HCT116 (cell line): ENCODE results near the gene NRN1. TPM values are rescaled to one million over a fixed set of nuclear protein-coding genes. Genes with fewer than 3 reads are reported as not detected.

Source experiments
- ATAC-seq: fragments of 200-7000 bp; cut with Tn5 transposase; 2 replicates; pipeline ENCODE4 v1.9.1; 2020; ENCODE audit warnings: mild to moderate bottlenecking, moderate library complexity
- BruUV-seq: library from RNA; stranded (reverse); fragments of 400-500 nt; replicated peaks from 2 replicates; lab custom pipeline; 2021; lab: Mats Ljungman, UMichigan
- CTCF ChIA-PET: fragments of 300-600 bp; sonication (Branson Sonifier 250); formaldehyde crosslinking; loops from one replicate; lab custom pipeline; 2021; ENCODE audit warnings: antibody characterized with exemption; lab: Charles Lee
- POLR2A ChIA-PET: fragments of 300-600, 350-600 bp; sonication (Branson Sonifier 250); formaldehyde crosslinking; loops from one replicate; lab custom pipeline; 2021; ENCODE audit warnings: antibody characterized with exemption; lab: Charles Lee
- RAD21 ChIA-PET, 2 experiments: fragments of 300-600 bp; sonication (Branson Sonifier 250); formaldehyde crosslinking; loops; one replicate each; lab custom pipeline; 2023; ENCODE audit warnings: low total read pairs in 2 of 2; ENCODE audit not compliant: uncharacterized antibody in 2 of 2, unreplicated experiment in 2 of 2, low non-redundant PET in 1 of 2; lab: Charles Lee
- DNase-seq: peaks from one replicate; pipeline ENCODE4 v3.0.0-alpha.2; 2010; ENCODE audit warnings: low read depth, low spot score
- H2AFZ ChIP-seq: fragments of 200-600 bp; shearing (Covaris generic), sonication (generic); 2 replicates; pipeline ENCODE4 v1.6.1; 2017; ENCODE audit warnings: low read depth, mixed run types, mixed read lengths, antibody characterized with exemption, low read length; ENCODE audit not compliant: poor library complexity, severe bottlenecking
- H3K27ac ChIP-seq: 2 replicates; pipeline ENCODE4 v1.5.1; 2012; ENCODE audit warnings: low read depth, low read length
- H3K27me3 ChIP-seq: fragments of 200-600 bp; sonication (generic); 2 replicates; pipeline ENCODE4 v1.6.1; 2016; ENCODE audit warnings: mixed run types, low read length, mixed read lengths; ENCODE audit not compliant: insufficient read depth
- H3K36me3 ChIP-seq, 2 experiments: fragments of 200-500 bp in 1 of 2; fragments of 200-600 bp in 1 of 2; sonication (Bioruptor generic) in 1 of 2; sonication (generic) in 1 of 2; 2 replicates each; pipeline versions ENCODE4 v1.5.1 to v1.6.1; 2014 to 2016; ENCODE audit warnings: low read length in 2 of 2, inconsistent platforms in 1 of 2, mixed read lengths in 1 of 2, mixed run types in 1 of 2; ENCODE audit not compliant: insufficient read depth in 2 of 2, control insufficient read depth in 1 of 2
- H3K4me1 ChIP-seq, 2 experiments: fragments of 200-600 bp in 1 of 2; sonication (generic) in 1 of 2; 2 replicates each; pipeline versions ENCODE4 v1.5.1 to v1.6.1; 2012 to 2017; ENCODE audit warnings: low read length in 2 of 2, inconsistent platforms in 1 of 2, mild to moderate bottlenecking in 1 of 2, mixed read lengths in 1 of 2, mixed run types in 1 of 2, moderate library complexity in 1 of 2; ENCODE audit not compliant: insufficient read depth in 2 of 2, control insufficient read depth in 1 of 2
- H3K4me2 ChIP-seq: fragments of 200-600 bp; sonication (generic); 2 replicates; pipeline ENCODE4 v1.6.1; 2017; ENCODE audit warnings: mixed run types, low read length, mixed read lengths
- H3K4me3 ChIP-seq, 2 experiments: fragments of 200-600 bp in 1 of 2; sonication (generic) in 1 of 2; replicated peaks in 1 of 2; 2 replicates each; pipeline ENCODE4 v1.5.1; 2011 to 2016; ENCODE audit warnings: low read length in 2 of 2, control low read depth in 1 of 2, low read depth in 1 of 2, mild to moderate bottlenecking in 1 of 2, mixed read lengths in 1 of 2, mixed run types in 1 of 2
- H3K79me2 ChIP-seq: fragments of 200-600 bp; sonication (generic); 2 replicates; pipeline ENCODE4 v1.6.1; 2017; ENCODE audit warnings: mild to moderate bottlenecking, mixed run types, low read length, moderate library complexity, mixed read lengths; ENCODE audit not compliant: insufficient read depth
- H3K9ac ChIP-seq: fragments of 200-600 bp; sonication (generic); 2 replicates; pipeline ENCODE4 v1.6.1; 2016; ENCODE audit warnings: low read length, mixed read lengths
- H3K9me2 ChIP-seq: fragments of 200-600 bp; sonication (generic), shearing (Covaris generic); 2 replicates; pipeline ENCODE4 v1.6.1; 2017; ENCODE audit warnings: mixed run types, mild to moderate bottlenecking, moderate library complexity; ENCODE audit not compliant: insufficient read depth
- H3K9me3 ChIP-seq, 2 experiments: fragments of 200-500 bp in 1 of 2; fragments of 200-600 bp in 1 of 2; sonication (Bioruptor generic) in 1 of 2; sonication (generic) in 1 of 2; 2 replicates each; pipeline ENCODE4 v1.6.1; 2014 to 2017; ENCODE audit warnings: low read length in 2 of 2, mixed read lengths in 2 of 2, inconsistent platforms in 1 of 2, low read depth in 1 of 2, mild to moderate bottlenecking in 1 of 2, mixed run types in 1 of 2, moderate library complexity in 1 of 2; ENCODE audit not compliant: control insufficient read depth in 1 of 2, insufficient read depth in 1 of 2
- H4K20me1 ChIP-seq: fragments of 200-600 bp; sonication (generic), shearing (Covaris generic); 2 replicates; pipeline ENCODE4 v1.6.1; 2017; ENCODE audit warnings: mixed run types, mild to moderate bottlenecking, moderate library complexity; ENCODE audit not compliant: insufficient read depth
- ATF3 ChIP-seq: IDR thresholded peaks from 2 replicates; pipeline ENCODE4 v1.6.1; 2012
- CBX3 ChIP-seq: IDR thresholded peaks from 2 replicates; pipeline ENCODE4 v1.6.1; 2012; ENCODE audit warnings: low read depth
- CEBPB ChIP-seq: IDR thresholded peaks from 2 replicates; pipeline ENCODE4 v1.6.1; 2012; ENCODE audit warnings: low read depth
- ELF1 ChIP-seq: IDR thresholded peaks from 2 replicates; pipeline ENCODE4 v1.6.1; 2012; ENCODE audit warnings: low read depth, borderline replicate concordance
- EZH2 ChIP-seq: fragments of 200-600 bp; sonication (generic); IDR thresholded peaks from 2 replicates; pipeline ENCODE4 v1.6.1; 2017; ENCODE audit warnings: antibody characterized with exemption, mixed run types
- FOSL1 ChIP-seq: IDR thresholded peaks from 2 replicates; pipeline ENCODE4 v1.6.1; 2012; ENCODE audit warnings: low read depth
- JUND ChIP-seq: IDR thresholded peaks from 2 replicates; pipeline ENCODE4 v1.6.1; 2012
- MAX ChIP-seq: IDR thresholded peaks from 2 replicates; pipeline ENCODE4 v1.6.1; 2012
- POLR2A ChIP-seq: IDR thresholded peaks from 2 replicates; pipeline ENCODE4 v1.7.0; 2011; ENCODE audit warnings: borderline replicate concordance; ENCODE audit not compliant: insufficient read depth, insufficient read length; ENCODE audit errors: extremely low read depth
- RAD21 ChIP-seq: IDR thresholded peaks from 2 replicates; pipeline ENCODE4 v1.6.1; 2012; ENCODE audit warnings: low read depth, mild to moderate bottlenecking
- REST ChIP-seq: IDR thresholded peaks from 2 replicates; pipeline ENCODE4 v1.6.1; 2012; ENCODE audit warnings: low read depth
- SP1 ChIP-seq: IDR thresholded peaks from 2 replicates; pipeline ENCODE4 v1.6.1; 2012; ENCODE audit warnings: low read depth
- SRF ChIP-seq: IDR thresholded peaks from 2 replicates; pipeline ENCODE4 v1.6.1; 2012; ENCODE audit warnings: low read depth
- TCF7L2 ChIP-seq: IDR thresholded peaks from 2 replicates; pipeline ENCODE4 v1.7.0; 2011; ENCODE audit warnings: borderline replicate concordance, inconsistent platforms; ENCODE audit not compliant: insufficient read depth, insufficient read length; ENCODE audit errors: extremely low read depth
- YY1 ChIP-seq: IDR thresholded peaks from 2 replicates; pipeline ENCODE4 v1.6.1; 2011; ENCODE audit warnings: low read length, low read depth, moderate library complexity, mild to moderate bottlenecking; ENCODE audit not compliant: insufficient replicate concordance; ENCODE audit errors: extremely low read depth
- ZBTB33 ChIP-seq: IDR thresholded peaks from 2 replicates; pipeline ENCODE4 v1.6.1; 2011; ENCODE audit warnings: mild to moderate bottlenecking, low read length, moderate library complexity; ENCODE audit not compliant: insufficient replicate concordance; ENCODE audit errors: extremely low read depth
- ZFX ChIP-seq: fragments of 450-650 bp; IDR thresholded peaks from 2 replicates; pipeline ENCODE4 v1.6.1; 2017
- ZNF274 ChIP-seq: fragments of 200-500 bp; sonication (Bioruptor generic); IDR thresholded peaks from 2 replicates; pipeline ENCODE4 v1.6.1; 2014; ENCODE audit warnings: mild to moderate bottlenecking, low read depth, low read length, inconsistent platforms
- intact Hi-C: fragments of 100-400 bp; cut with micrococcal nuclease; formaldehyde crosslinking; loops from 2 replicates; pipeline ENCODE4 v1.10.0; 2022
- total RNA-seq: library from RNA; stranded (reverse); gene quantifications from one replicate; pipeline ENCODE4 v1.2.1, GENCODE V29; 2021; ENCODE audit not compliant: unreplicated experiment
- TF ChIP-seq, protein P1 (sequence below), 3 experiments: fragments of 200-600 bp in 1 of 3; sonication (generic) in 1 of 3; IDR thresholded peaks in 2 of 3; conservative IDR thresholded peaks in 1 of 3; 2 replicates each; pipeline ENCODE4 v1.5.1; 2012 to 2017; ENCODE audit warnings: low read depth in 2 of 3, low read length in 2 of 3, antibody characterized with exemption in 1 of 3, borderline replicate concordance in 1 of 3, control low read depth in 1 of 3, mild to moderate bottlenecking in 1 of 3, mixed read lengths in 1 of 3, mixed run types in 1 of 3, moderate library complexity in 1 of 3; ENCODE audit not compliant: insufficient read depth in 1 of 3

Gene NRN1
- total RNA-seq, 1 experiment from 2014 or later, result not detected

DNA sequence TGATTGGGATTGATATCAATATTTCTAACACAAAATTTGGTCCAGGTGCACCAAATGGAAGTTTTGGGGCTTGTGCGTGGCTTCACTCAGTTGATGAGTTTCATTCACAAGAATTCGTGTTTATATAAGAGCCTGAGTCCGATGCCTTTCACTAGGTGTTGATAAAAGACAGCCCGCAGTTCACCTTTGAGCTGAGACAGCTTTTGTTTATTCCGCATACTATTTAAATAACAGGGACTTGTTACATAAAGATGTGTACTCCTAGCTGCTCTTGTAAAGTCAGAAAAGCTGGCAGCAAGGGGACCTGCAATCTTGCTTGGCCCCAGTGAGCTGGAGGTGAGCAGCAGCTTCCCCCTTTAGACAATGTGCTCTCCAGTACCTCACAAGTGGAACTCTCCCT is 19.0 kb upstream of the NRN1 start:
- Histone ChIP-seq H3K27ac (no peak overlapping the region), H3K4me2 (no peak overlapping the region), H3K79me2 (no peaks in the 10 kb centered on the region), H3K4me1 (no peaks in the 10 kb centered on the region), H3K9ac (no peak overlapping the region), H3K9me3 (no peaks in the 10 kb centered on the region), H4K20me1 (no peaks in the 10 kb centered on the region), H3K27me3 (peaks cover 32% of the 10 kb centered on the region; the same call in 1 of the 2 replicates), H3K9me2 (no peaks in the 10 kb centered on the region; the same call in 1 of the 2 replicates), H3K36me3 (no peaks in the 10 kb centered on the region), H2AFZ (no peak overlapping the region), H3K4me3 (no peak overlapping the region)
- BruUV-seq, result no TSS peak
- ChIA-PET POLR2A (no interaction called here), CTCF (no interaction called here), RAD21 (no interaction called here)
- no peak for ATAC-seq
- intact Hi-C loops, result no loop called here
- no peak for TF ChIP-seq EZH2
- no peak for TF ChIP-seq REST
- no peak for TF ChIP-seq ZFX
- no peak for TF ChIP-seq CBX3
- TF ChIP-seq, protein P1, sequence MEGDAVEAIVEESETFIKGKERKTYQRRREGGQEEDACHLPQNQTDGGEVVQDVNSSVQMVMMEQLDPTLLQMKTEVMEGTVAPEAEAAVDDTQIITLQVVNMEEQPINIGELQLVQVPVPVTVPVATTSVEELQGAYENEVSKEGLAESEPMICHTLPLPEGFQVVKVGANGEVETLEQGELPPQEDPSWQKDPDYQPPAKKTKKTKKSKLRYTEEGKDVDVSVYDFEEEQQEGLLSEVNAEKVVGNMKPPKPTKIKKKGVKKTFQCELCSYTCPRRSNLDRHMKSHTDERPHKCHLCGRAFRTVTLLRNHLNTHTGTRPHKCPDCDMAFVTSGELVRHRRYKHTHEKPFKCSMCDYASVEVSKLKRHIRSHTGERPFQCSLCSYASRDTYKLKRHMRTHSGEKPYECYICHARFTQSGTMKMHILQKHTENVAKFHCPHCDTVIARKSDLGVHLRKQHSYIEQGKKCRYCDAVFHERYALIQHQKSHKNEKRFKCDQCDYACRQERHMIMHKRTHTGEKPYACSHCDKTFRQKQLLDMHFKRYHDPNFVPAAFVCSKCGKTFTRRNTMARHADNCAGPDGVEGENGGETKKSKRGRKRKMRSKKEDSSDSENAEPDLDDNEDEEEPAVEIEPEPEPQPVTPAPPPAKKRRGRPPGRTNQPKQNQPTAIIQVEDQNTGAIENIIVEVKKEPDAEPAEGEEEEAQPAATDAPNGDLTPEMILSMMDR (IDR thresholded peaks at IDR 0.05 in 2 of 3, conservative IDR thresholded peaks at IDR 0.05 in 1 of 3; ENCODE audit: borderline replicate concordance in 1 of 3, insufficient read depth in 1 of 3, low read depth in 2 of 3, low read length in 2 of 3), result no peak
- no peak for TF ChIP-seq ZBTB33
- TF ChIP-seq SP1, result no peak
- TF ChIP-seq JUND, result no peak
- TF ChIP-seq ZNF274, result no peak
- TF ChIP-seq TCF7L2, result no peak
- no peak for TF ChIP-seq POLR2A
- TF ChIP-seq FOSL1, result no peak
- TF ChIP-seq ATF3, result no peak
- TF ChIP-seq SRF, result no peak
- TF ChIP-seq MAX, result no peak
- no peak for TF ChIP-seq ELF1
- no peak for TF ChIP-seq RAD21
- no peak for TF ChIP-seq CEBPB
- TF ChIP-seq YY1, result no peak
- no peak for DNase-seq
